Neural progenitor cell (in vitro differentiated cells): ENCODE data around the gene CHCHD1.

ENCODE experiments used
- CTCF ChIP-seq: fragments of 200-600 bp; sonication (generic); IDR thresholded peaks from 2 replicates; pipeline ENCODE4 v1.5.1; 2017; ENCODE audit warnings: antibody characterized with exemption, mild to moderate bottlenecking
- EZH2 ChIP-seq: fragments of 200-600 bp; sonication (generic); IDR thresholded peaks from 2 replicates; pipeline ENCODE4 v1.6.1; 2017; ENCODE audit warnings: antibody characterized with exemption, mild to moderate bottlenecking, moderate library complexity

- TF ChIP-seq CTCF (no peak), EZH2 (no peak)
Observed at GRCh38 chr10:73808021-73808815, 26.4 kb downstream of the CHCHD1 start.
